Esophagus muscularis mucosa (tissue), 4 donors: ENCODE results near the gene HYPK. TPM values are rescaled to one million over a fixed set of nuclear protein-coding genes. Genes with fewer than 3 reads are reported as not detected.

ENCODE experiments used
- DNase-seq: peaks from one replicate; pipeline ENCODE4 v3.0.0-alpha.2; 2017; ENCODE audit errors: extremely low spot score
- H3K27ac ChIP-seq, 4 donors: fragments of 200-600 bp; sonication (generic); replicated peaks in 1 of 4; 1 replicate in 3 of 4; 2 replicates in 1 of 4; pipeline ENCODE4 v1.5.1; 2016 to 2019; ENCODE audit warnings: mild to moderate bottlenecking in 1 of 4
- H3K27me3 ChIP-seq, 4 donors: fragments of 200-600 bp; sonication (generic); one replicate each; pipeline versions ENCODE4 v1.5.1 to v1.6.0; 2016 to 2019
- H3K36me3 ChIP-seq, 4 donors: fragments of 200-600 bp; sonication (generic); one replicate each; pipeline ENCODE4 v1.5.1; 2016 to 2019
- H3K4me1 ChIP-seq, 4 donors: fragments of 200-600 bp; sonication (generic); one replicate each; pipeline ENCODE4 v1.5.1; 2016 to 2019
- H3K4me3 ChIP-seq, 4 donors: fragments of 200-600 bp; sonication (generic); 1 replicate in 2 of 4; 2 replicates in 2 of 4; pipeline ENCODE4 v1.5.1; 2016 to 2019; ENCODE audit warnings: mild to moderate bottlenecking in 4 of 4, moderate library complexity in 1 of 4
- H3K9me3 ChIP-seq, 4 donors: fragments of 200-600 bp; sonication (generic); 1 replicate in 3 of 4; 2 replicates in 1 of 4; pipeline ENCODE4 v1.5.1; 2016 to 2019
- EP300 ChIP-seq: sonication (generic); formaldehyde crosslinking; IDR thresholded peaks from one replicate; pipeline ENCODE4 v1.6.1; 2017; ENCODE audit warnings: antibody characterized with exemption
- POLR2A ChIP-seq: fragments of 450-650 bp; IDR thresholded peaks from one replicate; pipeline ENCODE4 v1.6.1; 2017; ENCODE audit warnings: antibody characterized with exemption, moderate library complexity, mild to moderate bottlenecking, low read depth
- POLR2AphosphoS5 ChIP-seq, 2 donors: sonication (generic); formaldehyde crosslinking; IDR thresholded peaks; one replicate each; pipeline ENCODE4 v1.6.1; 2017; ENCODE audit warnings: antibody characterized with exemption in 2 of 2
- WGBS: methylation state at CpG from one replicate; pipeline ENCODE4 v1.1.5; 2018; 5-methylcytosine and 5-hydroxymethylcytosine counted together
- intact Hi-C: fragments of 100-400 bp; cut with DNase I; formaldehyde crosslinking; loops from one replicate; pipeline ENCODE4 v1.15.1; 2023
- total RNA-seq, 4 donors: library from RNA; depleted of rRNA; stranded (reverse); fragments of >200 nt; gene quantifications; one replicate each; pipeline versions ENCODE4 v1.1.0 to v1.2.1, GENCODE V29; 2016
- TF ChIP-seq, protein P1 (sequence below), 3 experiments: fragments of 200-600 bp in 2 of 3; fragments of 450-650 bp in 1 of 3; sonication (generic) in 2 of 3; IDR thresholded peaks; one replicate each; pipeline ENCODE4 v1.5.1; 2017 to 2019; ENCODE audit warnings: antibody characterized with exemption in 3 of 3, mild to moderate bottlenecking in 2 of 3, moderate library complexity in 1 of 3

Gene HYPK, protein sequence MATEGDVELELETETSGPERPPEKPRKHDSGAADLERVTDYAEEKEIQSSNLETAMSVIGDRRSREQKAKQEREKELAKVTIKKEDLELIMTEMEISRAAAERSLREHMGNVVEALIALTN
- total RNA-seq: 10 to 100 TPM in 1 of 4 donors, 1 to 10 TPM in 3; 4.8 to 12.0 (median 9.4) TPM

- H3K27me3 ChIP-seq: peaks cover 0 to 4% (median 0%) of the 10 kb centered on the region in 4 donors
- WGBS: 8% methylated on average over 44 of the region's 44 CpGs
- intact Hi-C loops: no loop called here
- peaks cover 11 to 83% (median 69%) of the 10 kb centered on the region in 4 donors for H3K36me3 ChIP-seq
- peak within 1 kb of the TSS; percentile 65 to 94 (median 86) for H3K4me3 ChIP-seq
- peak within 1 kb of the TSS; percentile 90 to 95 (median 92) for H3K27ac ChIP-seq
- TF ChIP-seq, protein P1, sequence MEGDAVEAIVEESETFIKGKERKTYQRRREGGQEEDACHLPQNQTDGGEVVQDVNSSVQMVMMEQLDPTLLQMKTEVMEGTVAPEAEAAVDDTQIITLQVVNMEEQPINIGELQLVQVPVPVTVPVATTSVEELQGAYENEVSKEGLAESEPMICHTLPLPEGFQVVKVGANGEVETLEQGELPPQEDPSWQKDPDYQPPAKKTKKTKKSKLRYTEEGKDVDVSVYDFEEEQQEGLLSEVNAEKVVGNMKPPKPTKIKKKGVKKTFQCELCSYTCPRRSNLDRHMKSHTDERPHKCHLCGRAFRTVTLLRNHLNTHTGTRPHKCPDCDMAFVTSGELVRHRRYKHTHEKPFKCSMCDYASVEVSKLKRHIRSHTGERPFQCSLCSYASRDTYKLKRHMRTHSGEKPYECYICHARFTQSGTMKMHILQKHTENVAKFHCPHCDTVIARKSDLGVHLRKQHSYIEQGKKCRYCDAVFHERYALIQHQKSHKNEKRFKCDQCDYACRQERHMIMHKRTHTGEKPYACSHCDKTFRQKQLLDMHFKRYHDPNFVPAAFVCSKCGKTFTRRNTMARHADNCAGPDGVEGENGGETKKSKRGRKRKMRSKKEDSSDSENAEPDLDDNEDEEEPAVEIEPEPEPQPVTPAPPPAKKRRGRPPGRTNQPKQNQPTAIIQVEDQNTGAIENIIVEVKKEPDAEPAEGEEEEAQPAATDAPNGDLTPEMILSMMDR (IDR thresholded peaks at IDR 0.05): no peak
- TF ChIP-seq POLR2A (no peak), POLR2AphosphoS5 (IDR thresholded peaks at IDR 0.05) (peak; percentile 91 to 97), EP300 (no peak)
- no peaks in the 10 kb centered on the region for H3K9me3 ChIP-seq
- DNase-seq: peak; percentile 98
- peaks cover 28 to 56% (median 53%) of the 10 kb centered on the region in 4 donors for H3K4me1 ChIP-seq
Observed at GRCh38 chr15:43800286-43801141, at the start of gene HYPK. Gene HYPK (plus strand): TSS chr15:43800599. CDS start chr15:43800623, 24 bp downstream.

DNA sequence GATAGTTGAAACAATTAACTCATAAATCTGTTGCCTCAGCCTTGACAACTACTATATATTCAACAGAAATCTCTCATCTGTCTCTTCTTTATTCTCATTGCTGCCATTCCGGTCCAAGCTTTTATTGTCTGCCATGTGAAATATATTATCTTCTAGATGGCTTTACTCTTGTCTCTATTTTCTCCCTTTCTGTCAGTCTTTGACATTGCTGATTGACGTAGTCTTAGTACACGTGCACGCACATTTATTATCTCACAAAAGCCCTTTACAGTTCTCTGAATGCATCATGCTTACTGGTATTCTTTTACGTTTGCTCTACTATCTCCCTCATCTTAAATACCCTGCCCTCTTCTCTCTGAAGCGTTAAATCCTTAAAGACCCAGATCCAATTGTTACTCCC lies 48.5 kb upstream of the HYPK start:
- Histone ChIP-seq H3K36me3 (peaks cover 18 to 48% (median 32%) of the 10 kb centered on the region in 4 donors), H3K4me1 (peaks cover 39 to 63% (median 56%) of the 10 kb centered on the region in 4 donors), H3K27me3 (no peaks in the 10 kb centered on the region), H3K9me3 (no peaks in the 10 kb centered on the region), H3K27ac (no peak overlapping the region), H3K4me3 (no peak overlapping the region)
- 84% methylated on average over 6 of the region's 6 CpGs for WGBS
- TF ChIP-seq POLR2AphosphoS5 (IDR thresholded peaks at IDR 0.05): no peak
- TF ChIP-seq, protein P1 (IDR thresholded peaks at IDR 0.05): no peak
- TF ChIP-seq POLR2A: no peak
- TF ChIP-seq EP300: no peak
- intact Hi-C loops: no loop called here
- no peak for DNase-seq

DNA sequence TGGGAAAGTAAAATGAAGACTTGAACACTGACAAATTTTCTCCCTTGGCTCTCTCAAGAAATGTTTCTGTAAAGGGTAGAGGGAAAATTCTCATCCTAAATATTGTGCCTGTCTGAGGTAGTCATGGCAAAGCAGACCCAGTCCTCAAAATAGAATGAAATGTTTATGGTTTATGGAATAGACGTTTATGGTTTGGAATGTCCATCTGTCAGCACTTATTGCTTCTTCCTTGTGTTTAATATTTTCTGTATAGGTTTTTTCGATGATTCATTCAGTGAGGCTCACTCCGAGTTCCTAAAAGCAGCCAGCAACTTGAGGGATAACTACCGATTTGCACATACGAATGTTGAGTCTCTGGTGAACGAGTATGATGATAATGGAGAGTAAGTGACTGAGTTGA lies 37.6 kb upstream of the HYPK start:
- Histone ChIP-seq H3K27ac (peak overlapping the region; percentile 14 to 61 (median 48)), H3K9me3 (no peaks in the 10 kb centered on the region), H3K4me3 (no peak overlapping the region), H3K4me1 (peaks cover 6 to 25% (median 22%) of the 10 kb centered on the region in 4 donors), H3K27me3 (no peaks in the 10 kb centered on the region), H3K36me3 (peaks cover 67 to 100% (median 86%) of the 10 kb centered on the region in 4 donors)
- 49% methylated on average over 6 of the region's 6 CpGs for WGBS
- intact Hi-C loops: no loop called here
- TF ChIP-seq POLR2AphosphoS5 (IDR thresholded peaks at IDR 0.05): no peak
- no peak for TF ChIP-seq EP300
- no peak for TF ChIP-seq POLR2A
- TF ChIP-seq, protein P1 (IDR thresholded peaks at IDR 0.05): no peak
- DNase-seq: no peak

DNA sequence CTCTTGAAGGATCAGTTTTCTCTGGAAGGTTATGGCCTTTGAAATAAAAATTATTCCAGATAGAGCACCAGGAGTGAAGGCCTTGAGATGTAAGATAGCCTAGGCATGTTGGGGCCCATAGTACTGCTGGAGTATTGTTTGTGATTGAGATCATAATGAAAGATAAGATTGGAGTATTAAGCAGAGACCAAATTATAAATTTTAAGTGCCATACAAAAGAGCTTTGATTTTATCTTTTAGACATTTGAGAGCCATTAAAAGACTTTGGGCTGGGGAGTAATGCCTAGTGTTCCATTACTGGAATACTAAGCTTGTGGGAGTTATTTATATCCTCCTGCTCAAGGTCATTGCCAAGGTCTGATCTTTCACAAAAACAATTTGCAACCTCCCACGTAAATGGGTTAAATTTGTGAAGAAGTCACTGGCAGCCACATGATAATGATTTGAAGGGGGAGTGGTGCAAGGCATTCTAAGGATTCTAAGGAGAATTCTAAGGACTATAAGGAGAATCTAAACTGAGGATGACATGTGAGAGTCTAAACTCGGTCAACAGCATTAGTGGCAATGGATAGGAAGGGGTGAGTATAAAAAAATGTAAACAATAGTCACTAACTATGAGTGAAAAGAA lies 36.5 kb upstream of the HYPK start:
- TF ChIP-seq EP300 (no peak), POLR2A (no peak), POLR2AphosphoS5 (IDR thresholded peaks at IDR 0.05) (no peak)
- TF ChIP-seq, protein P1 (IDR thresholded peaks at IDR 0.05): no peak
- H3K36me3 ChIP-seq: peaks cover 66 to 100% (median 89%) of the 10 kb centered on the region in 4 donors
- peaks cover 6 to 25% (median 22%) of the 10 kb centered on the region in 4 donors for H3K4me1 ChIP-seq
- no peak overlapping the region for H3K4me3 ChIP-seq
- intact Hi-C loops: no loop called here
- DNase-seq: no peak
- 42% methylated on average over 2 of the region's 2 CpGs for WGBS
- peak overlapping the region in 3 of 4 donors; percentile 14 to 61 (median 61) for H3K27ac ChIP-seq
- no peaks in the 10 kb centered on the region for H3K27me3 ChIP-seq
- H3K9me3 ChIP-seq: no peaks in the 10 kb centered on the region
